ENCODE results near the gene ZBTB46. TPM values are rescaled to one million over a fixed set of nuclear protein-coding genes. Genes with fewer than 3 reads are reported as not detected.

The ZBTB46 gene
- total RNA-seq, 1 experiment from 2014 or later: not detected

DNA sequence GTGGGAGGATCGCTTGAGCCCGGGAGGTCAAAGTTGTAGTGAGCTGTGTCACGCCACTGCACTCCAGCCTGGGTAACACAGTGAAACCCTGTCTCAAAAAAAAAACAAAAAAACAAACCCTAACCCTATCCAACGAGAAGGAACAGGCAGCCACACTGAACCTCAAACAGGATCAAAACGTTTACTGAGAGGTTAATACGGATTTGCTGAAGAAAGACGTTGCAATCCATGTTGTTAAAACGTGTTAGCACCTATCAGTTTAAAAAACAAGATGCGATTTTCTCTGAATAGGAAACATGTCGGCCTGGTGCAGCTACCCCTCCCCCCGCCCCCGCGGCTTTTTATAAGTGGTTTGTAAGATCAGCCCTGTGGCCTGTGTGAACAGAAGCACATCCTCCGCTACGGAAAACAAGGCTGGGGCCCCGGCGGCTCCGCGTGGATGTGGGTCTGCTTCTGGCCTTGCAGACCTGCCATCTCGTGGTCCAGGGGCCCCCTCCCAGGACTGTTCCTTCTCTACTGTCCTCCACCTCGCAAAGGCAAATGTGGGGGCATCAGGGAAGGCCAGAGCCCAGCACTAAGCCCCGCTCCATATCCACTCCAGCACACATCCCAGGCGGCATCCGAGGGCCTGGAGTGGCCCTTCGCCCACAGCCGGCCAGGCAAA is 80.1 kb downstream of the ZBTB46 start:
- DNase-seq: no peak
- Histone ChIP-seq H3K9ac (ENCODE audit: low read length) (no peak overlapping the region), H4K20me1 (ENCODE audit: insufficient read depth, low read depth, low read length) (no peaks in the 10 kb centered on the region)

DNA sequence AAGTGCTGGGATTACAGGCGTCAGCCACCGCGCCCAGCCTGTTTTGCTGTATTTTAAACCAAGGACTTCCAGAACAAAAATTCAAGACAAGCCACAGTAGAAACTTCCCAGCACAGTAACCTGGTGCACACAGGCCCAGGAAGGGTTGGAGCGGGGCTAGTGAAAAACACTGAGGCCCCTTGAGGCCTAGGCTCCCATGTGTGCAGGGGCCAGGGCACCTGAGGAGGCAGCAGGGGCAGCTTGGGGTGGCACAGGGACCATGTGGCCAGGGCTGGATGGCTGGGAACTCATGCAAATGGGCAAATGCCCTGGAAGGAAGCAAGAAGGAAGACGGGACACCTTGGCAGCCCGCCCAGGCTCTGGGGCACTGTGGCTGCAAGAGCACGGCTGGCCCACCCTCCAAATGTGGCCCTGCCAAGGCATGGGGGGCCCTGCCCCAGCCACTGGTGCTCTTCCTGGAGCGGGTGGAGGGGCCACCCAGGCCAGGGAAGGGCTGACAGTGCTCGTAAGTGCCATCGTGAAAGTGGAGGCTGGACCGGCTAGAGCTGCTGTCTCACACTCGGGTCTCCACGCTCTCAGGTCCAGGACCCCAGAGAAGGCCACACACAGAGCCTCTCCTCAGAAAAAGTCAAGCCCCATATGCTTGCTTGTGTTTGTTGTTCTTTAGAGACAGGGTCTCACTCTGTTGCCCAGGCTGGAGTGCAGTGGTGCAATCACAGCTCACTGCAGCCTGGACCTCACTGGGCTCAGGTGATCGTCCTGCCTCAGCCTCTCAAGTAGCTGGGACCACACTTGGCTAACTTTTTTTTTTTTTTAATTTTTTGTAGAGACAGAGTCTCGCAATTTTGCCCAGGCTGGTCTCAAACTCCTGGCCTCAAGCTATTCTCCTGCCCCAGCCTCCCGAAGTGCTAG is 81.2 kb downstream of the ZBTB46 start:
- H3K9me2 ChIP-seq (replicated peaks; ENCODE audit: insufficient read depth, low read length): no peaks in the 10 kb centered on the region
- no peak overlapping the region for H3K27ac ChIP-seq (ENCODE audit: low read length)
- H3K27me3 ChIP-seq (ENCODE audit: low read length): no peaks in the 10 kb centered on the region
- H4K20me1 ChIP-seq (ENCODE audit: insufficient read depth, low read depth, low read length): no peaks in the 10 kb centered on the region
- H3K9ac ChIP-seq (ENCODE audit: low read length): no peak overlapping the region
- H3K9me3 ChIP-seq (ENCODE audit: low read length): no peaks in the 10 kb centered on the region
- H3K4me3 ChIP-seq (ENCODE audit: low read length): no peak overlapping the region
- DNase-seq: no peak
- no peaks in the 10 kb centered on the region for H3K36me3 ChIP-seq (ENCODE audit: insufficient read depth, low read length)
- H2AFZ ChIP-seq (ENCODE audit: low read length): no peak overlapping the region
- peaks cover 9% of the 10 kb centered on the region for H3K4me1 ChIP-seq (ENCODE audit: low read length)
- no peaks in the 10 kb centered on the region for H3K79me2 ChIP-seq (ENCODE audit: low read length)
- no peak overlapping the region for H3K4me2 ChIP-seq (ENCODE audit: low read depth, low read length, poor library complexity, severe bottlenecking)

More for the DNA sequence above, 80.1 kb downstream of the ZBTB46 start:
- H2AFZ ChIP-seq (ENCODE audit: low read length): no peak overlapping the region
- no peak overlapping the region for H3K4me2 ChIP-seq (ENCODE audit: low read depth, low read length, poor library complexity, severe bottlenecking)
- no peak overlapping the region for H3K27ac ChIP-seq (ENCODE audit: low read length)
- H3K4me1 ChIP-seq (ENCODE audit: low read length): peaks cover 9% of the 10 kb centered on the region
- no peaks in the 10 kb centered on the region for H3K9me2 ChIP-seq (replicated peaks; ENCODE audit: insufficient read depth, low read length)
- H3K36me3 ChIP-seq (ENCODE audit: insufficient read depth, low read length): no peaks in the 10 kb centered on the region
- H3K27me3 ChIP-seq (ENCODE audit: low read length): no peaks in the 10 kb centered on the region
- no peaks in the 10 kb centered on the region for H3K9me3 ChIP-seq (ENCODE audit: low read length)
- no peak overlapping the region for H3K4me3 ChIP-seq (ENCODE audit: low read length)
- no peaks in the 10 kb centered on the region for H3K79me2 ChIP-seq (ENCODE audit: low read length)

DNA sequence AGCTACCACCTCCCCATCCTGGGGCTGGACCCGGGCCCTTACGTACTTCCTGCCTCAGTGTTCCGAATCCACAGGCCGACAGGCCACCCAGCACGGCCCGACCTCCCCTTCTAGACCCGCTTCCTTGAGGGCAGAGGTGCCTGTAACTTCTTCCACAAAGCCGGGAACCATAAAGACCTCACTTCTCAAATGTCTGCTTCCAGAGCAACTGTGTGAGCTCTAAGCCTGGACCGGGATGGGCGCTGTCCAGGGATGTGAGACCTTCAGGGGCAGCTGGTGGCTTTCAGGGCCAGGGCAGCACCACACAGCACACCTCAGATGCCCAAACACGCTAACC is 82.2 kb downstream of the ZBTB46 start:
- H3K79me2 ChIP-seq (ENCODE audit: low read length): no peaks in the 10 kb centered on the region
- peaks cover 9% of the 10 kb centered on the region for H3K4me1 ChIP-seq (ENCODE audit: low read length)
- no peak overlapping the region for H2AFZ ChIP-seq (ENCODE audit: low read length)
- H3K36me3 ChIP-seq (ENCODE audit: insufficient read depth, low read length): no peaks in the 10 kb centered on the region
- H4K20me1 ChIP-seq (ENCODE audit: insufficient read depth, low read depth, low read length): no peaks in the 10 kb centered on the region
- no peaks in the 10 kb centered on the region for H3K9me2 ChIP-seq (replicated peaks; ENCODE audit: insufficient read depth, low read length)
- H3K4me2 ChIP-seq (ENCODE audit: low read depth, low read length, poor library complexity, severe bottlenecking): no peak overlapping the region
- no peak for DNase-seq
- H3K9ac ChIP-seq (ENCODE audit: low read length): no peak overlapping the region
- H3K27ac ChIP-seq (ENCODE audit: low read length): no peak overlapping the region
- no peak overlapping the region for H3K4me3 ChIP-seq (ENCODE audit: low read length)
- H3K9me3 ChIP-seq (ENCODE audit: low read length): no peaks in the 10 kb centered on the region
- H3K27me3 ChIP-seq (ENCODE audit: low read length): no peaks in the 10 kb centered on the region

DNA sequence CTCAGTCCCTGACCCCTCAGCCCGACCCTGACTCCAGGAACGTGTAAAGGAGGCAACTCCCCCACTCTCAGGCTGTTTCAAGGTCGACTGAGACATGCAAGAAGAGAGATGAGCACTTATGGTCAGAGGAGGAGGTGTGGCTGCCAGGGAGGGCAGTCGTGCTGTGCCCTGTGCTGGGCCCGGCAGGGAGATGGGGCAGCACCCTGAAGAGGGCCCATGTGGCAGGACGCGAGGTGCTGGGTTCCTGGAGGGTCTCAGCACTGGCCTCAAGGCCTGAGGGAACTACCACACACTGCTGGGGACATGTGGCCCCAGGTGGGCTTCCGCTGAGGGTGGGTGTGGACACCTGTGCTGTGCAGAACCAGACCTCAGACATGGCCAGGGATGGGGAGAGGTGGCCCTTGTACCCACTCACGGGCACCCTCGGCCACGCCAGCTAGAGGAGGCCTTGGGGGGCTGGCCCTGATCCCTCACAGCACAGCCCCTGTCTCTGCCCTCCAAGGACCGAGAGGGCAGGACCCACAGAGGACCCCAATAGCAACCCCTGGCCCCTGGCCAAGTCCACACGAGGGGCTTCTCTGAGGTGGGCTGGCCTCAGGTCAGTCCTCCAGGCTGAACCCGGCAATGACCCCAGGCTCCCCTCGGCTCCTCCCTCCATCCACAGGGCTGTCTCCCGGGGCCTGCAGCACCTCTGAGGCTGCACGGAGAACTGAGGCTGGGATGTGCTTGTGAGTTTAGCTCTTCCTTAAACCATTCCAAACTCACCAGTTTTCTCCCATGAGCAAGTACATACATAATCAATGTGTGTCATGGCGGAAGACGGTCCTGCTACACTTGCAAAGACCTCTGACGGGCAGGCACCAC is 82.8 kb downstream of the ZBTB46 start:
- no peak for DNase-seq
- Histone ChIP-seq H3K4me1 (ENCODE audit: low read length) (peaks cover 9% of the 10 kb centered on the region), H3K27ac (ENCODE audit: low read length) (no peak overlapping the region), H3K27me3 (ENCODE audit: low read length) (no peaks in the 10 kb centered on the region), H3K36me3 (ENCODE audit: insufficient read depth, low read length) (no peaks in the 10 kb centered on the region), H3K79me2 (ENCODE audit: low read length) (no peaks in the 10 kb centered on the region), H3K4me2 (ENCODE audit: low read depth, low read length, poor library complexity, severe bottlenecking) (no peak overlapping the region), H3K9ac (ENCODE audit: low read length) (no peak overlapping the region), H2AFZ (ENCODE audit: low read length) (no peak overlapping the region), H3K9me2 (replicated peaks; ENCODE audit: insufficient read depth, low read length) (no peaks in the 10 kb centered on the region), H3K9me3 (ENCODE audit: low read length) (no peaks in the 10 kb centered on the region), H3K4me3 (ENCODE audit: low read length) (no peak overlapping the region), H4K20me1 (ENCODE audit: insufficient read depth, low read depth, low read length) (no peaks in the 10 kb centered on the region)

DNA sequence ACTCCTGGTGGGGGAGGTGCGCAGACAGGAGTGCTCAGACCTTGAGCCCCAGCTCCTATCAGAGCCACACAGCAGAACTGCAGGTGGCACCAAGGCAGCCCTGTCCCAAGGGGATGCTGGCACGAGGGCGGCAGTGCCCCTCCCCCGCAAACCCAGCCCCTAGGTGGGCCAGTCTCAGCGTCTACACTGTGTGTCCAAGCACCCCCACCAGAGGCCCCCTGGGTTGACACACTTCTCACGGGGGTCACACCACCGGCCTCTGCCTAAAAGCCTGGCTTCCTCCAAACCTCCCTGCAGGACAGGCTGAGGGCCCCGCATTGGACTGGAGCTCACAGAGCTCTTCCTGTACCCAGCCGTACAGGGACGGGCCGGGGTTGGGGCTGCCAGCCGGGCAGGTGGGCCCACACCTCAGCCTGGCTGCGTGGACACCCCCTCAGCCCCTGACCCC is 83.4 kb downstream of the ZBTB46 start:
- Histone ChIP-seq H3K36me3 (ENCODE audit: insufficient read depth, low read length) (no peaks in the 10 kb centered on the region), H3K27ac (ENCODE audit: low read length) (no peak overlapping the region), H3K4me1 (ENCODE audit: low read length) (peaks cover 9% of the 10 kb centered on the region), H3K9me2 (replicated peaks; ENCODE audit: insufficient read depth, low read length) (no peaks in the 10 kb centered on the region), H3K9me3 (ENCODE audit: low read length) (no peaks in the 10 kb centered on the region), H3K4me3 (ENCODE audit: low read length) (no peak overlapping the region), H4K20me1 (ENCODE audit: insufficient read depth, low read depth, low read length) (no peaks in the 10 kb centered on the region), H3K79me2 (ENCODE audit: low read length) (no peaks in the 10 kb centered on the region), H3K27me3 (ENCODE audit: low read length) (no peaks in the 10 kb centered on the region), H3K9ac (ENCODE audit: low read length) (no peak overlapping the region), H2AFZ (ENCODE audit: low read length) (no peak overlapping the region), H3K4me2 (ENCODE audit: low read depth, low read length, poor library complexity, severe bottlenecking) (no peak overlapping the region)
- peak; percentile 54 for DNase-seq

DNA sequence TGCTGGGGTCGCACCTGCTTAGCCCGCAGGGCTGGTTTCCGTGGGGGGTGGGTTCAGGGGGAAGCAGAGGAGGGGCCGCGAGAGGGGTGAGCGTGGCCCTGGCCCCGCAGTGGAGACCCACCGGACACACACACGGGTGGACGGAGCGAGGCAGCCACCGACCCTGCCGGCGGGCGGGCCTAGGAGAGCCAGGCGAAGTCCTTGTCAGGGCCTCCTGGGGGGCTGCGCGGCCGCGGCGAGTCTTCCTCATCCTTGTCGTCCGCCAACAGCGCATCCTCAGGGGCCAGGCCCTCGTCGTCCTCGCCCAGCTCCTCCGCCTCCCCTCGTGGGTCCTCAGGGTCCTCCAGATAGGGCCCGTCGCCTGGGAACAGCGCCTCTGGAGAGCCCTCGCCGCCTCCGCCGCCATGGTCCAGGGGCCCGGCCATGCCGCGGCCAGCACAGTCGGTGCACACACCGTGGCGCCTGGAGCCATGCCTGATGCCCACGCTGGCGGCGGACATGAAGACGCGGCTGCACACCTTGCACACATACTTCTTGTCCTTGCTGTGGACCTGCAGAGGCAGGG is 84.2 kb downstream of the ZBTB46 start:
- no peaks in the 10 kb centered on the region for H3K27me3 ChIP-seq (ENCODE audit: low read length)
- H3K79me2 ChIP-seq (ENCODE audit: low read length): no peaks in the 10 kb centered on the region
- no peaks in the 10 kb centered on the region for H3K36me3 ChIP-seq (ENCODE audit: insufficient read depth, low read length)
- H3K4me3 ChIP-seq (ENCODE audit: low read length): no peak overlapping the region
- no peak overlapping the region for H3K9ac ChIP-seq (ENCODE audit: low read length)
- no peak overlapping the region for H2AFZ ChIP-seq (ENCODE audit: low read length)
- H3K9me2 ChIP-seq (replicated peaks; ENCODE audit: insufficient read depth, low read length): no peaks in the 10 kb centered on the region
- no peak overlapping the region for H3K4me2 ChIP-seq (ENCODE audit: low read depth, low read length, poor library complexity, severe bottlenecking)
- H4K20me1 ChIP-seq (ENCODE audit: insufficient read depth, low read depth, low read length): no peaks in the 10 kb centered on the region
- peaks cover 9% of the 10 kb centered on the region for H3K4me1 ChIP-seq (ENCODE audit: low read length)
- no peak overlapping the region for H3K27ac ChIP-seq (ENCODE audit: low read length)
- H3K9me3 ChIP-seq (ENCODE audit: low read length): no peaks in the 10 kb centered on the region
- no peak for DNase-seq

DNA sequence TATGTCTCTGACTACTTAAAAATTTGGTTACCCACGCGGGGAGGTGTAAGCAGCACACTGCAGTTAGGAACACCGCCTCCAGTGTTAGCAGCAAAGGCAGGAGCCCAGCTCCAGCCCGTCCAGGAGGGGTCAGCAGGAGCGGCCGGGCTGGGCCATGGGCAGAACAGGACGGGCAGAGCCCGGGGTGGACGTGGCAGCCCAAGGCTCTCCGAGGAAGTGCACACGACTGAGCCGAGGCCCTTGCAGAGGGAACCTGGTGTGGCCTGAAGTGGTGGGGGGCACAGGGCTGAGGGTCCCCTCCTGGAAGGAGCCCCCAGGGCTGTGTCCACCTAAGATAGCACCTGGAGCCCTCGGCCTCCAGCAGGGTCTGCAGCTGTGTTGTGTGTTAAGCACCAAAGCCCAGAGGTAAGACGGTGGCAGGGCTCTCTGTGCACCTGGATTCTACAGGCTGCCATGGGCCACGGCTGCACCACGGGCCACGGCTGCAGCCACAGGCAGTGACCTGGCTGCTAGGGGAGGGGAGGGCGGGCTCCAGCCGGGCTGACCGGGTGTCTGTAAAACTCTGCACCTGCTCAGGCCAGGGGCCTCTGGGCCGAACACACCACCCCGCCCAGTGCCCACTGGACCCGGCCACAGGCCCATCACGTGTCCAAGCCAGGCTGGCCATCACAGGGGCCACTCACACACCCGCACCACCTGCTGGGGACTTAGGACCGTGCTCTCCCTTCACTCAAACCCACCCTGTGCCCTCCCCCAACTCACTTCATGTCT is 84.9 kb downstream of the ZBTB46 start:
- Histone ChIP-seq H3K4me3 (ENCODE audit: low read length) (no peak overlapping the region), H2AFZ (ENCODE audit: low read length) (no peak overlapping the region), H3K9me3 (ENCODE audit: low read length) (no peaks in the 10 kb centered on the region), H4K20me1 (ENCODE audit: insufficient read depth, low read depth, low read length) (no peaks in the 10 kb centered on the region), H3K9me2 (replicated peaks; ENCODE audit: insufficient read depth, low read length) (no peaks in the 10 kb centered on the region), H3K36me3 (ENCODE audit: insufficient read depth, low read length) (no peaks in the 10 kb centered on the region), H3K27ac (ENCODE audit: low read length) (no peak overlapping the region), H3K4me2 (ENCODE audit: low read depth, low read length, poor library complexity, severe bottlenecking) (no peak overlapping the region), H3K4me1 (ENCODE audit: low read length) (peaks cover 9% of the 10 kb centered on the region), H3K79me2 (ENCODE audit: low read length) (no peaks in the 10 kb centered on the region), H3K9ac (ENCODE audit: low read length) (no peak overlapping the region), H3K27me3 (ENCODE audit: low read length) (no peaks in the 10 kb centered on the region)
- no peak for DNase-seq
